Kidney (tissue), 14 donors: ENCODE measurements around the gene BIRC6. TPM values are rescaled to one million over a fixed set of nuclear protein-coding genes. Genes with fewer than 3 reads are reported as not detected.
A peak's percentile ranks its signal among the peaks of the same experiment; 100 is the strongest.

ENCODE experiments used
- DNase-seq, 5 donors: peaks; one replicate each; pipeline ENCODE4 v3.0.0-alpha.2; 2013 to 2020
- FAIRE-seq: peaks from 2 replicates; lab custom pipeline; 2012; peaks lifted over from hg19 to GRCh38; lab: Jason Lieb, UNC
- H3K27ac ChIP-seq, 2 donors: one replicate each; pipeline ENCODE4 v1.7.0; 2013; ENCODE audit warnings: low read depth in 2 of 2, low read length in 2 of 2, inconsistent platforms in 1 of 2
- H3K27me3 ChIP-seq: one replicate; pipeline ENCODE4 v1.7.1; 2013; ENCODE audit warnings: low read length, inconsistent platforms; ENCODE audit not compliant: control insufficient read depth, insufficient read depth
- H3K36me3 ChIP-seq, 3 donors: one replicate each; pipeline versions ENCODE4 v1.7.0 to v1.7.1; 2013; ENCODE audit warnings: low read length in 3 of 3, control low read depth in 1 of 3, inconsistent platforms in 1 of 3; ENCODE audit not compliant: insufficient read depth in 3 of 3, control insufficient read depth in 2 of 3
- H3K4me1 ChIP-seq, 3 donors: one replicate each; pipeline versions ENCODE4 v1.7.0 to v1.7.1; 2013; ENCODE audit warnings: low read length in 3 of 3, inconsistent platforms in 1 of 3, low read depth in 1 of 3; ENCODE audit not compliant: control insufficient read depth in 2 of 3, insufficient read depth in 2 of 3
- H3K4me3 ChIP-seq, 3 donors: one replicate each; pipeline versions ENCODE4 v1.7.0 to v1.8.1; 2013; ENCODE audit warnings: low read length in 3 of 3, control low read depth in 1 of 3, inconsistent platforms in 1 of 3
- H3K9ac ChIP-seq, 3 donors: one replicate each; pipeline versions ENCODE4 v1.7.0 to v1.7.1; 2013; ENCODE audit warnings: low read length in 3 of 3, control low read depth in 1 of 3, inconsistent platforms in 1 of 3
- H3K9me3 ChIP-seq, 3 donors: one replicate each; pipeline versions ENCODE4 v1.7.0 to v1.7.1; 2013; ENCODE audit warnings: low read length in 3 of 3, control low read depth in 1 of 3, inconsistent platforms in 1 of 3; ENCODE audit not compliant: control insufficient read depth in 2 of 3, insufficient read depth in 1 of 3
- CTCF ChIP-seq: IDR thresholded peaks from 3 replicates; pipeline ENCODE4 v1.5.1; 2012; ENCODE audit warnings: mild to moderate bottlenecking, moderate library complexity, borderline replicate concordance; ENCODE audit not compliant: insufficient read depth; ENCODE audit errors: extremely low read depth
- intact Hi-C: fragments of 100-400 bp; cut with DNase I; formaldehyde crosslinking; loops from one replicate; pipeline ENCODE4 v1.11.1; 2022
- polyA plus RNA-seq: library from polyadenylated mRNA; stranded (reverse); fragments of 350-450 nt; fragmentation: Illumina TruSeq; extraction: RNeasy Lipid Tissue Mini Kit (QIAGEN cat#74804); gene quantifications from one replicate; pipeline ENCODE4 v1.2.3, GENCODE V29; 2014; ENCODE audit warnings: low read depth, low replicate concordance; ENCODE audit not compliant: insufficient read depth
- total RNA-seq: library from RNA; stranded (reverse); fragmentation: NEBNext Ultra II Directional; extraction: Animal tissue kit (Norgen Biotek cat#: 25700); gene quantifications from one replicate; pipeline ENCODE4 v1.2.1, GENCODE V29; 2021
- donor health status: control.
- donor health status: control.
- donor health status: control.
- donor health status: control.
- donor health status: control.
- donor health status: DM: yes; HTN: yes; CAD: no.
- donor health status: Normal renal cell carcinoma (clear cell type).

BIRC6 gene
- total and polyA plus RNA-seq, 2 donors from 2014 or later, result 12.8 to 113 TPM

GRCh38 chr2:32624812-32625211 is 268.0 kb downstream of the BIRC6 start:
- peaks cover 0 to 3% (median 0%) of the 10 kb centered on the region in 3 donors for H3K36me3 ChIP-seq
- no peak for TF ChIP-seq CTCF
- H3K4me1 ChIP-seq, result peaks cover 0 to 2% (median 0%) of the 10 kb centered on the region in 3 donors
- no peak for FAIRE-seq
- no peak for DNase-seq
- intact Hi-C loops, result no loop called here
- no peak overlapping the region for H3K4me3 ChIP-seq
- no peak overlapping the region for H3K27ac ChIP-seq
- no peaks in the 10 kb centered on the region for H3K9me3 ChIP-seq
- H3K9ac ChIP-seq, result no peak overlapping the region
- no peaks in the 10 kb centered on the region for H3K27me3 ChIP-seq

GRCh38 chr2:32626639-32627221 is 269.9 kb downstream of the BIRC6 start:
- DNase-seq, result peak in 4 of 5 donors; percentile 42 to 65 (median 49)

GRCh38 chr2:32627441-32627813 is 270.6 kb downstream of the BIRC6 start:
- FAIRE-seq (no peak), DNase-seq (peak in 2 of 5 donors; percentile 60 to 75)
- Histone ChIP-seq H3K36me3 (peaks cover 0 to 3% (median 0%) of the 10 kb centered on the region in 3 donors), H3K4me3 (peak overlapping the region; percentile 92 to 100 (median 99)), H3K27me3 (no peaks in the 10 kb centered on the region), H3K9me3 (no peaks in the 10 kb centered on the region), H3K4me1 (peaks cover 0 to 2% (median 0%) of the 10 kb centered on the region in 3 donors), H3K27ac (peak overlapping the region in 1 of 2 donors; percentile 9), H3K9ac (peak overlapping the region; percentile 82 to 96 (median 92))
- intact Hi-C loops, result no loop called here
- peak; percentile 4 for TF ChIP-seq CTCF

More at GRCh38 chr2:32626639-32627221, 269.9 kb downstream of the BIRC6 start:
- peak overlapping the region in 1 of 3 donors; percentile 22 for H3K4me3 ChIP-seq
- H3K9ac ChIP-seq, result no peak overlapping the region
- H3K4me1 ChIP-seq, result peaks cover 0 to 2% (median 0%) of the 10 kb centered on the region in 3 donors
- no peak overlapping the region for H3K27ac ChIP-seq
- FAIRE-seq, result no peak
- H3K36me3 ChIP-seq, result peaks cover 0 to 3% (median 0%) of the 10 kb centered on the region in 3 donors
- H3K9me3 ChIP-seq, result no peaks in the 10 kb centered on the region
- intact Hi-C loops, result no loop called here
- H3K27me3 ChIP-seq, result no peaks in the 10 kb centered on the region
- TF ChIP-seq CTCF, result no peak
